ENCODE measurements around the gene KATNBL1. TPM values are rescaled to one million over a fixed set of nuclear protein-coding genes. Genes with fewer than 3 reads are reported as not detected.

Gene KATNBL1
- total RNA-seq, 3 donors from 2014 or later: 43.7 to 67.6 (median 61.0) TPM

GRCh38 chr15:34241376-34242330, 31.8 kb upstream of the KATNBL1 start:
- Histone ChIP-seq H3K27ac (no peak overlapping the region), H3K4me1 (no peaks in the 10 kb centered on the region), H3K36me3 (peaks cover 7% of the 10 kb centered on the region), H3K9me3 (no peaks in the 10 kb centered on the region), H3K27me3 (no peaks in the 10 kb centered on the region), H3K4me3 (no peak overlapping the region)
- TF ChIP-seq POLR2A (IDR thresholded peaks at IDR 0.05): no peak
- TF ChIP-seq CTCF (IDR thresholded peaks at IDR 0.05): peak; percentile 11 to 64 (median 47)
- TF ChIP-seq POLR2AphosphoS5 (IDR thresholded peaks at IDR 0.05): no peak
- no peak for DNase-seq (ENCODE audit: low spot score in 2 of 2)
- intact Hi-C loops (cut with DNase I; ENCODE audit: low total_unique reads): no loop called here

- TF ChIP-seq POLR2AphosphoS5 (IDR thresholded peaks at IDR 0.05) (no peak), CTCF (IDR thresholded peaks at IDR 0.05) (no peak), POLR2A (IDR thresholded peaks at IDR 0.05) (no peak)
Observed at GRCh38 chr15:34240537-34240936, 30.6 kb upstream of the KATNBL1 start.

GRCh38 chr15:34239151-34239808, 29.4 kb upstream of the KATNBL1 start:
- H3K36me3 ChIP-seq: peaks cover 7% of the 10 kb centered on the region
- H3K27me3 ChIP-seq: no peaks in the 10 kb centered on the region
- no peak overlapping the region for H3K4me3 ChIP-seq
- TF ChIP-seq POLR2A (IDR thresholded peaks at IDR 0.05) (no peak), CTCF (IDR thresholded peaks at IDR 0.05) (no peak), POLR2AphosphoS5 (IDR thresholded peaks at IDR 0.05) (no peak)
- H3K4me1 ChIP-seq: no peaks in the 10 kb centered on the region
- no peak for DNase-seq (ENCODE audit: low spot score in 2 of 2)
- no peak overlapping the region for H3K27ac ChIP-seq
- intact Hi-C loops (cut with DNase I; ENCODE audit: low total_unique reads): no loop called here
- no peaks in the 10 kb centered on the region for H3K9me3 ChIP-seq

More at GRCh38 chr15:34240537-34240936, 30.6 kb upstream of the KATNBL1 start:
- intact Hi-C loops (cut with DNase I; ENCODE audit: low total_unique reads): no loop called here
- Histone ChIP-seq H3K4me3 (no peak overlapping the region), H3K27me3 (no peaks in the 10 kb centered on the region), H3K36me3 (peaks cover 7% of the 10 kb centered on the region), H3K9me3 (no peaks in the 10 kb centered on the region), H3K4me1 (no peaks in the 10 kb centered on the region), H3K27ac (no peak overlapping the region)
- no peak for DNase-seq (ENCODE audit: low spot score in 2 of 2)

- Histone ChIP-seq H3K4me3 (no peak overlapping the region), H3K27ac (no peak overlapping the region), H3K36me3 (no peaks in the 10 kb centered on the region), H3K9me3 (no peaks in the 10 kb centered on the region), H3K27me3 (no peaks in the 10 kb centered on the region), H3K4me1 (no peaks in the 10 kb centered on the region)
- intact Hi-C loops (cut with DNase I; ENCODE audit: low total_unique reads): no loop called here
- TF ChIP-seq CTCF (IDR thresholded peaks at IDR 0.05): no peak
- TF ChIP-seq POLR2AphosphoS5 (IDR thresholded peaks at IDR 0.05): no peak
- no peak for TF ChIP-seq POLR2A (IDR thresholded peaks at IDR 0.05)
- DNase-seq (ENCODE audit: low spot score in 2 of 2): no peak
Observed at GRCh38 chr15:34233614-34234013, 23.7 kb upstream of the KATNBL1 start.
